AG09319 (cell line): ENCODE measurements around the gene MYOT.

Source experiments
- DNase-seq: peaks from one replicate; pipeline ENCODE4 v3.0.0-alpha.2; 2010; ENCODE audit warnings: low read depth; ENCODE audit errors: extremely low read depth
- CTCF ChIP-seq: IDR thresholded peaks from 2 replicates; pipeline ENCODE4 v1.5.1; 2011; ENCODE audit warnings: low read depth, mild to moderate bottlenecking, inconsistent platforms, low read length, moderate library complexity

The MYOT gene

DNA sequence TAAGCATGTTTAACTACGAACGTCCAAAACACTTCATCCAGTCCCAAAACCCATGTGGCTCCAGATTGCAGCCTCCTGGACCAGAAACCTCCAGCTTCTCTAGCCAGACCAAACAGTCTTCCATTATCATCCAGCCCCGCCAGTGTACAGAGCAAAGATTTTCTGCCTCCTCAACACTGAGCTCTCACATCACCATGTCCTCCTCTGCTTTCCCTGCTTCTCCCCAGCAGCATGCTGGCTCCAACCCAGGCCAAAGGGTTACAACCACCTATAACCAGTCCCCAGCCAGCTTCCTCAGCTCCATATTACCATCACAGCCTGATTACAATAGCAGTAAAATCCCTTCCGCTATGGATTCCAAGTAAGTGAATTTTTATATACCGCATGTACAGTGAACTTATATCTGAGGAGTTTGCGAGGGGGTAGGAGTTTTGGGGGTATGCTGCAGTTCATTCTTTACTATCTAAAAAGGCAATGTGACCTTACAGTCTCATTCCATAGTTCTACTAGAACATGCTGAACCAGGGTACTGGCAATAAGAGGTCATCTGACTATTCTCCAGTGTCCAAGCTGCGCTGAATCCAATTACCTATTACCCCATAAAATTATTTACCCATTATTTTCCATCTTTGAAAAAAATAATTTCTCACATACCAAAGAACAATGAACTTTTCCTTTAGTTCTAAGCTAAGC, 3.1 kb downstream of the MYOT start:
- no peak for TF ChIP-seq CTCF
- no peak for DNase-seq

DNA sequence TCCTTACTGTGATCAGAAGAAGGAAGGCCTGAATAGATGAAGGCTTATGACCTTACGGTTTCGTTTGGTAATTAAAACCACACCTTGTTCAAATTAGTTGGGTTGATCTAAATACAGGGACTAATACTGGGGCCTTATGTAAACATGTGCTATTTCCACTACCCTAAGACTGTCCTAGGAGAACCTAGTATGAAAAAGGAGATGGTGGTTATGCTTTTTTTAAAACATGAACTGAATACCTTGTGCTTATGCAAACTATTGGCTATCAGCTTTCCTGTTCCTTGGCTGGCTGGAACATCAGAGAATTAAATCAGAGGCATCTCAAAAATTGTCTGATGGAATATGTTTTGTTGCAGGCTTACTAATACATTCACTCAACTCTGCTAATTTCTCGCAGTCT, 3.9 kb downstream of the MYOT start:
- DNase-seq = no peak
- no peak for TF ChIP-seq CTCF

- no peak for TF ChIP-seq CTCF
- no peak for DNase-seq
These were observed 4.8 kb downstream of the MYOT start for GRCh38 chr5:137872466-137872865.

DNA sequence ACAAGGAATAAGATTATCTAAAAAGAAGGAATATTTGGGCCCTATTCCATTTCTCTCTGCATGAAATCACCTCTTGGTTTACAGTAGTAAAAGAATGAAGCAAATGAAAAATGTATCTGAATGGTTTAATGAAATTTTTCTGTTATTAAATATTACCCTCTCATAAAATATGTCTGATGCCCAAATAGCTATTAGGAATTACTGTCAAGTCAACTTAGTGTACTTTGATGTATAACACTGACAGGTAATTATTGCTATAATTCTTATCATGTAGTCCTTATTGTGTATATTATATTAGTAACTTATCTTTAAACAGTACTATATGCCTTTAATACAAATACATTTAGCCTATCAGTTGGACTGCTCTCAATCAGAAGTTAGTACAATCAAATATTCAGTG, 8.4 kb downstream of the MYOT start:
- no peak for DNase-seq
- no peak for TF ChIP-seq CTCF

DNA sequence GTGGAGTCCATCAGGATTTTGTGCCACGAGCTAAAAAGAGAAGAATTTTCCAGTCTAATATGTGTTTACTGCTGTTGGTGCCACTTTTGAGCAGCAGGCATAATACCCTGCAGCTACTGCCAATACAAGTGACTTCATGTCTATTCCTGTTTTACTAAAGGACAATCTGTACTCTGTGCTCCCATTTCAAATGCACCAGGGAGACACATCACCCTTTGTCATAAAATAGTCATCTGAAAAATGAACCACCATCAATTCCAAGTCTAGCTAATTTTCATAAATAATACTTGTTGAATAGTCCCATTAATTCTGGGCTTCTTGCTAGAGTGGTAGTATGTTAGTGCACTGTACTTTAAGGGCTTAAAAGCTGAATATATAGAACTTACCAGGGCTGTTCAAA, 12.7 kb downstream of the MYOT start:
- no peak for TF ChIP-seq CTCF
- no peak for DNase-seq

DNA sequence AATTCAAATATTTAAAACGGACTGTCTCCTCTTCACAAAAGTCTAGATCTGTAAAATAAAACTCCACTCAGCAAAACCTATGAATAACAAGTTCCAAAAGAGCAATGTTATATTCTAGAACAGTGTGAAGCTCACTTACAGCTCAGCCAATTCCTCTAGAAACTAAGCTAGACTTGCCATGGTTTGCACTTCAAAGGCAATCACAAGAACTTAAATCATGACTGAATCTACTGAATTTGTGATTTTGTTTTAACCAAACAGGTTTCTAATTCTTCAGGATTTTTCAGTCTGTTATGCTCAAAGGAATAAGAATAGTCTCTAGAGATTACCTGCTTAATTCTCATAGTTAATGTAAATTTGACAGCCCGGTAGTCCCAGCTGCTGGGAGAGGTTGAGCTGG, 20.2 kb downstream of the MYOT start:
- TF ChIP-seq CTCF = no peak
- DNase-seq = no peak

- TF ChIP-seq CTCF = no peak
- no peak for DNase-seq
These were observed 20.8 kb downstream of the MYOT start for GRCh38 chr5:137888466-137888862.
